Activated T-cell treated with anti-CD3 and anti-CD28 coated beads for 24 hours (primary cell): ENCODE results near the gene OVOL1.
A peak's percentile ranks its signal among the peaks of the same experiment; 100 is the strongest.

Experiments
- DNase-seq: peaks from one replicate; pipeline ENCODE4 v3.0.0-alpha.2; 2020; ENCODE audit warnings: low read depth

OVOL1 gene

DNA sequence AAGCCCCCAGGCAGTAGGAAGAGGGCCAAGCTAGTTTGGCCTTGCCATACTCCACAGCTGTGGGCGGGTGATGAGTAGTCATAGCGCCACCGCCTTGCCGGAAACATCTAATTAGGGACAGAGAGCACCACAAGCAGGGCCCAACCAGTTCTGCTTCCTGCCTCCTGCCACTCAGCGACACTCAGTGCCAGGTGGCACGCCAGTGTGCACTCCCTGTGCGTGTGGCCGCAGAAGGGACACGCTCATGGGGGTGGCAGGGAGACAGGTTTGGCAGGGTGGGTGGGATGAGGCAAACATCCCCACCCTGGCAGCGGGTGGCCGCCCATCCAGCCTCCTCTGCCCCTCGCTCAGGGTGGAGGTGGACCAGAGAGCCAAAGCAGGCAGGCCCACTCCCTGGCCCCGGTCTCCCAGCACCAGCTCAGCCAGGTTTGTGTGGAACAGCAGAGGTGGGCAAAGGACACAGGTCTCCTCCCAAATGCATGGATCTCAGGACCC is 4.9 kb downstream of the OVOL1 start:
- peak; percentile 30 for DNase-seq

DNA sequence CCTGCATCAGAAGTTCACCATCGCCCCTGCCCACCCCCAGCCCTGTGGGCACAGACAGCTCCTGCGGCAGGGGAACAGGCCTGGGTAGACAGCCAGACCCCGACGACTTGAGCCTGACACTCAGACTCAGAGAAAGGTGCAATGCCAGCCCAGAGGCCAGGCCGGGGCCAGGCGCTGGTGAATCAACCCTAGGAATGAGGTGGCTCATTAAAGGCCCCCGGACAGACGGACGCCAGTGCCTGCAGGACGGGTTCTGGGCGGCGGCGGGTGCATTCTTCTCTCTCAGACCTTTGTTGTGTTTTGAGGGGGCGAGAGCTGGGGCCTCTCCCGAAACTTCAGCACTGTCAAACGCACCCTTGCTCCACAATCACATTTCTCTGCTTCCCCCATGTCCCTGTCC is 5.6 kb downstream of the OVOL1 start:
- no peak for DNase-seq

DNA sequence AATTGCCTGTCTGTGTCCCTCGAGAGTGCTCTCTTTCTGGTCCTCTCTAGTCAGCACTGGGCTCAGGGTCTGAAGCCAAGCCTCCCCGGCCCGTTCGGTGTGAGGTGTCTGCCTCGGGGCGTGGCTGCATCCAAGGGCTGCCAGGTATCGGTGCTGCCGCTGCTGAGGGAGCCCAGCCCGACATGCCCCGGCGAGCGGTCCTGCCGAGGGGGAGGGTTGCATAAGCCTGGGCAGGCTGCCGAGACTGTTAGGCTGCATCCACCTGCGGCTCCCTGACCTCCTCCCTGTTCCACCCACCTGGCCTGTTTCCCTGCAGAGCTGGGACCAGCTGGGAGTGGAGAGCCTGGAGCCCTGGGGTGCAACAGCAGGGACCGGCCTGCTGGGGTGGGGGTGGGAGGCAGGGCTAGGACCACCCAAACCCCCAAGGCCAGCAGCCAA is 6.3 kb downstream of the OVOL1 start:
- no peak for DNase-seq

DNA sequence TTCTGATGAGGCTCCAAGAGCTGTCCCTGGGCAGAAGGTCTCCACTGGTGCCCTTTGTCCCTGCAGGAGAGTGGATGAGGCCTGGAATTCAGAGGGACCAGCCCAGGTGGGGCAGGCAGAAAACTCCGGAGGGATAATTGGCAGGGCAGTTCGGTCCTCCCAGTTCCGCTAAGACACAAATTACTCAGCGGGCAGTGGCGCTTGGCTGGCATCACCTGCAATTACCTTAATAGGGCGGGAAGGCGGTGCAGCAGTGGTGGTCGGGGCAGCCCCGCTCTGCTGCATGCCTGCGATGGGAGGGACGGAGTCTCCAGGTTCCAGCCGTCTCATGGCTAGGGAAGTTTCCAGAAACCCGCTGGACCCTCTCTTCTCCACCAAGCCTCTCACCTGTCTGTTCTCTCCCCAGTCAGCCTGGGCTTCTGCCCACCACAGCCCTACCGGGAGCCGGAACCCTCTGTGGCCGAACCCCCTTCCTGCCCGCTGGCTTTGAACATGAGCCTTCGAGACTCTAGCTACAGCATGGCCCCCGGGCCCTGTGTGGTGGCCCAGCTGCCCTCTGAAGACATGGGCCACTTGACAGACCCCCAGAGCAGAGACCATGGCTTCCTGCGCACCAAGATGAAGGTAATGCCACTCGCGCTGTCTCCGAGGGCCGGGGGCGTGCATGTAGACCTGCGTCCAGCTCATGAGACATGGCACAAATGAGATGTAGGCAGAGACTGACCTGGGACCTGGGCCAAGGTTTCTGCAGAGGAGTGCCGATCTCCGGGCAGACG is 7.0 kb downstream of the OVOL1 start:
- DNase-seq = no peak

DNA sequence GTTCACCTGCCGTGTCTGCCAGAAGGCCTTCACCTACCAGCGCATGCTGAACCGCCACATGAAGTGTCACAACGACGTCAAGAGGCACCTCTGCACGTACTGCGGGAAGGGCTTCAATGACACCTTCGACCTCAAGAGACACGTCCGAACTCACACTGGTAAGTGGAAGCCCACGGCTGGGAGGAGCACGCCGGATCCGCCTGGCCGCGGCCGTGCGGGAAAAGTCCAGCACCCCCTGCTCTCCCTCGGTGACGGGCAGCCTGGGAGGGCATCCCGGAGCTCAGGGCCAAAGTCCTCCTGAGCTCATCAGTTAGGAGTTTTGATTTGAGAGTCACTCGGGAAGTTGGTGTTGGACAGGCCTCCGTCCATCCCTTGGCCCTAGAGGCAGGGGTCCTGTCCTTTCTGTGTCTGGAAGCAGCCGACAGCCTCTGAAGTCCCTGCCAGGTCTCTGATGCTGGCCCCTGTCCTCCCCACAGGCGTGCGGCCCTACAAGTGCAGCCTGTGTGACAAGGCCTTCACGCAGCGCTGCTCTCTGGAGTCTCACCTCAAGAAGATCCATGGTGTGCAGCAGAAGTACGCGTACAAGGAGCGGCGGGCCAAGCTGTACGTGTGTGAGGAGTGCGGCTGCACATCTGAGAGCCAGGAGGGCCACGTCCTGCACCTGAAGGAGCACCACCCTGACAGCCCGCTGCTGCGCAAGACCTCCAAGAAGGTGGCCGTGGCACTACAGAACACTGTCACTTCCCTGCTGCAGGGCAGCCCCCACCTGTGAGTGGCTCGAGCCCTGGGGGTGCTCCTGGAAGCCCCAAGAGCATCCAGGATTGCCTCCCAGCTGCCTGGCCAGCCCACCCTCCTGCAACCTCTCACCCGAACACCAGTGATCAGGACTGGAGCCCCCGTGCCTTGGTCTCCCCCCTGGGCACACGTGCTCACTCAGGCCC is 8.0 kb downstream of the OVOL1 start:
- no peak for DNase-seq

DNA sequence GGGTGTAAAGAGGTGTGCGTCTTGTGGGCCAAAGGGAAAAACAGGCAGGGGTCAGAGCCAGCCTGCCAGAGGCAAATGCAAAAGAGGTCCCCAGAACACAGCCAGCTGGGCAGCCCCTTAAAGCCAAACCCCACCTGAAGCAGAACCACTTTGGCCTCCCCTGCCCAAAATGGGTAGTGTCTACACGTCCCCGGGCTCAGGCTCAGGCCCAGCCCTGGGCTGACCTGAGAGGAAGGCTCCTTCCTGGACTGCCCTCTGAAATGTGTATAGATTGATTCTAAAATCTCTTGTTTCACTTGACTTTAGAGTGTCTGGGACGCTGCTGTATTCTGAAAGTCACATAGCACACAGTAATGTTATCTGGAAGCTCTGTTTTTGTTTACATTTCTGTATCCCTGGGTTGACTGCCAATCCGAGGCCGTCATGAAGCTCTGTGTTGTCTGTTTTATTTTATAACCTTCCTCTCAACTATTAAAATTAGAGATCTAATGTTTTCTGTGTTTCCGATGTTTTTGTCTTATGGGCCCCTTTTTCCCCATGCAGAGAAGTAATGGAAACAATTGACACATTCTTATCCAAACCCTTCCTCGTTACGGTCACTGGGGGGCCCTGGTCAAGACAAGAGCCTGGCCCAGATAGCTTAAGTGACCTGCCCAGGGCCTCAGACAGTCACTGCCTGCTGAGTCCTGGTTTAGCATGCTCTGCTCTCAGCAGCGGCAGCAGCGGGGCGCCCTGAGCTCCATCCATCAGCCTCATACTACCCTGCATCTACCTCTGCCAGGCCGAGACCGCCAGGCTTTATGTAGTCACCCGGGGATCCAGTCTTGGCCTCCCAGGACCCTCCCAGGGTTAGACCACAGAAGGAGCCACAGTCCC is 10.1 kb downstream of the OVOL1 start:
- no peak for DNase-seq

DNA sequence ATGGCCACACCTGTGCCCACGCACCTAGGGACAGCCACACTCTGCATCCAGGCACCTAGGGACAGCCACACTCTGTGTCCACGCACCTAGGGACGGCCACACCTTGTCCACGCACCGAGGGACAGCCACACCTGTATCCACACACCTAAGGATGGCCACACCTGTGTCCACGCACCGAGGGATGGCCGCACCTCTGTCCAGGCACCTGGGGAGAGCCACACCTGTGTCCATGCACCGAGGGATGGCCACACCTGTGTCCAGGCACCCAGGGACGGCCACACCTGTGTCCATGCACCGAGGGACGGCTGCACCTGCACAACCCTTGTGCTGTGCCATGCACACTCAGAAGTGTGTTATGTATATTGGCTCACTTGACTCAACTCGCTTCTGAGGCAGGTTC is 10.8 kb downstream of the OVOL1 start:
- DNase-seq = no peak

DNA sequence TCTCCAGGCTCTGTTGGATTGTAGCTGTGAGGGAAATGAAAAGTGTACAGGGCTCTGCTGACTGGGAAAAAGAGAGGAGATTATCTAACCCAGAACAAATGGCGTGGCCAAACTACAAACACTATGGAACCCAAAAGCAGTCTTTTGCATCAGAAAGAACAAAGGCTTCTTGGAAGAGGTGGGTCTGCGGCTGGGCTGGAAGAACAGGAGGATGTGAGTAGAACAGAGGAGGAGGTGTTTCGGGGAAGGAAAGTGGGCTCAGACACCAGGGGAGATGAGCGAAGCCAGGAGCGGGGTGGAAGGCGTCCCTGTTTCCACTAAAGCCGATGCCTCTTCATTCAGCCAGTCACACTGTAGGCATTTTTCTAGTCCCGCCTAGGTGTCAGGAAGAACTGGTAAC is 12.0 kb downstream of the OVOL1 start:
- no peak for DNase-seq

DNA sequence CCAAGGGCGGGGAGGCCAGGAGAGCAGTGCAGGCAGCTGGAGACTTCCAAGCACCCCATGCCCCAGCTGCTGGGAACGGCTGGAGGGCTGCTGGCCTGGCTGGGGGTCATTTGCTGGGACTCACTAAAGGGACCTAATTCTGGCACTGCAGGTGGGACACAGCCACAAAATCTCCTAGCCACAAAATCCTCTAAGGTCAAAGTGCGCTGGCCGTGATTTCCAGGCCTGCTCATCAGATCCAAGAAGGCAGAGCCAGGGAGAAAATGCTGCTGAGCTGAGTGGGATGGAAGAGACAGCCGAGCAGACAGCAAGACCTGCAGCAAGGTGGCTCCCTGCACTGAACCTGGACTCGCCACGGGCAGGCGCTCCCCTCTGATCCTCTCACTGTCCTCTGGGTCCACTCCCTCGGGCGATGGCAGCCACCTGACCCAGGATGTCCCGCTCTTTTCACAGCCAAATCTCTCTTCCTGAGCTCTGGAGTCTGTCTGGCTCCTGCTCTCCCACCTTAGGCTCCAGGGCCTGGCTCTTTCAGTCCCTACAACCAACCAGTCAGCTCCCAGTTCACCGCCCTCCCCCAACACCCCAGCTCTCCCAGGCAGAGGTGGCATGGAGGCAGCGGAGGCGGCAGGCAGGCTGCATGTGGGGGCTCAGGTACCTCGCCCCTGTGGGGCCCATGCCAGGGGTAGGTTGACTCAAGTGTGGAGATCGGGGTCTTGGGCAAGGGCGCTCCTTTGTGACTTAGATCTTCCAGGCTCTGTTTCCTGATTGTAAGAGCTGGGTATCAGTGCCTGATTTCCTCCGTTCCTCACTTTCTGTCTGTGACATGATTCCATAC is 14.5 kb downstream of the OVOL1 start:
- DNase-seq = no peak

DNA sequence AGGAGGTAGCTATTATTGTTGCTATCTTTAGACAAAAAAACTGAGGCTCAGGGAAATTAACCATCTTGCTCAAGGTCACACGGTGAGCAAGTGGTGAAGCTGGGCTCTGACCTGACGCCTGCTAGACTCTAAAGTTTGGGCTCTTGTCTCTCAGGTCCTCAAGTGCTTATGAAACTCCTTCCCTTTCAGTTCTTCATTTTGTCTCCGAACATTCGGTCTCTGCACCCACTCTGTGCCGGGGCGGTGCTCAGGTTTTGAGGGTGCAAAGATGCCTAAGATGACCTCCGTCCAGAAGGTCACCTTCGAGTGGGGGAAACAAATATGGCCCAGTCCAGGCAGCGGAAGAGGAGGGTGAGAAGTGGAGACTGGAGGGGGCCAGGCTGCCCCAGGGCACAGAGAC is 16.0 kb downstream of the OVOL1 start:
- DNase-seq = no peak

DNA sequence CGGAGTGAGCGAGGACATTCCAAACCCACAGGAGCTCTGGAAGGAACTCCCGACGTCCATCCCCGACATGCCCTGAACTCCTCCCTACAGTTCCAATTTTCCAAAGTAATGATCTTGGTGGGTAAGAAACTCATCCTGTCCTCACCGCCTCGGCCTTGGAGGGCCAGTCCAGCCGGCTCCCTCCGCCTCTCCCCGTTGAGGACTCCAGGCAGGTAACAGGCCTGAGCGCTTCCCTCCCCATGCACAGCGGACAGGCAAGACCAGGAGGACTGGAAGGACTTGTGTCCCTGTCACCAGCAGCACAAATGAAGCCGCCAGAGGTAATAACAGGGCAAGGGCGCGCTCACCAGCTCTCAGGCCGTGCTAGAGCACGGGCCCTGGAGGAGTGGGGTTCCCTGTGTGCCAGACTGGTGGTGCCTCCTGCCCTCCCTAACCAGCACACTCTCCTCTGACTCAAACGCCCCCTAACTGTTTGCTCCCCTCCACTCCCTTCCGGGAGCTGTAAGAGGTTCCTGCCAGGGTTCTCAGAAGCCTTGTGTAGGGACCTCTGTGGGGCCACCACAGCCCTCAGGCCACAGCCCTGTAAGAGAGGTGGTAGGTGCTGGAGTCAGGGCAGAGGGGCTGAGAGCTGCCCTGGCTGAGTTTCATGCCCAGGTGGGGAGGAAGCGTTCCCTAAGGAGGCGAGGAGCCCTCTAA is 17.1 kb downstream of the OVOL1 start:
- no peak for DNase-seq

DNA sequence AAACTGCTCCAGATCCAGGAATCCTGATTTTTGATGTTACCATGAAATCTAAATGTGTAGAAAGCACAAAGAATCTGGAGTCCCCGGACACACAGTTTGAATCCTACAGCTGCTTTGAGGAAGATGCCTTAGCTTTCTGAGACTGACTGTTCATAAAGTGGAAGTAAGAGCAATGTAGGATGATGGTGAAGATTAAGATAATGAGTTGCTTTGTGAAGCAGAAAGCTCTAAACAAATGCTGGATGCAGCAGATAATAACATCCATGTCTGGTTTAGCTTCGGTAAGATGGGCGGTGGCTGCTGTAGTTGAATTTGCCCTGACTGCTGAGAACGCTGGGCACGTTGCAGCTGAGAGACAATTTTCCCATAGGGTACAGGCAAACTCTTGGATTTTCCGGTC is 20.1 kb downstream of the OVOL1 start:
- no peak for DNase-seq

DNA sequence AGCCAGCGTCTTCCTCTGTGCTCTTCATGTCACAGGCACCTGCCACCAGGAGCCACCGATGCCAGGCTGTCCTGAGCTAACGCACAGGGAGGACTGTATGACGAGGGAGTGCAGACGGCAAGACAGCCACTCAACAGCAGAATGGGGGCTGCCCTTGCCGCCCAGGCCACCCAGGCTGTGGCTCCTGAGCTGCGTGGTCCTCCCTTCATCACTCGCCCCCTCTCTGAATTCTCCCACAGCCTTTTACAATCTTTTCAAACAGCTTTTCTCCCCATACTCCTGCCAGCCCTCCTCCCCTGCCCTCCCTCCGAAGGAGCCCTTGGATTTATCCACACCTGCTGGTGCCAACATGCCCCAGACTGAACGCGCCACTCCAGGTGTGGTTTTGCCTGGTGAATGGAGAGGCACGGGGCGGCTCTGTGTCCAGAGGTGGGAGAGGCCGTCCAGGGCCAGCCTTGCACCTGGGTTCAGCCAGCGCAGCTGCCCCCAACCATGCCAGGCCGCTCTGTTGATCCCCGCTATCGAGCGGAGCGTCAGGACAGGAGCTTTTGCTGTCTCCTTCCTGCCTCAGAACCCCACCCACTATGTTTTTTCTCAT is 22.0 kb downstream of the OVOL1 start:
- DNase-seq = no peak

DNA sequence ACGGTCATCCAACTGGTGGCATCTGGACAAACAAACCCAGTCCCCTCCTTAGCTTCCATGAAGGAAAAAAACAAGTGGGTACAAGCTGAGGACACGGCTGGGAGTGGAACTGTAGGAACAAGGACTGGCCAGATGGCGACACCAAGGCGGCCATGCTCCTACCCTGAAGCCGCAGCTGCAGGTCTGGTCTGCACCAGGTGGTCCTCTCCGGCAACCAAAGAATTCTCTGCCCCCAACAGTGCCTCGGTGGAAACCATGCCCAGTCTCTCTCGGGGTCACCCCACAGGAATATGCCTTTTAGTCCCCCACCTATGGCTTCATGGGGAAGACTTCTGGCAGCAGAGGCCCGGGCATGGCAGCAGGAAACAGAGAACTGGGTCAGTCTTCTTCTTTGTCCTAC is 22.6 kb downstream of the OVOL1 start:
- no peak for DNase-seq

DNA sequence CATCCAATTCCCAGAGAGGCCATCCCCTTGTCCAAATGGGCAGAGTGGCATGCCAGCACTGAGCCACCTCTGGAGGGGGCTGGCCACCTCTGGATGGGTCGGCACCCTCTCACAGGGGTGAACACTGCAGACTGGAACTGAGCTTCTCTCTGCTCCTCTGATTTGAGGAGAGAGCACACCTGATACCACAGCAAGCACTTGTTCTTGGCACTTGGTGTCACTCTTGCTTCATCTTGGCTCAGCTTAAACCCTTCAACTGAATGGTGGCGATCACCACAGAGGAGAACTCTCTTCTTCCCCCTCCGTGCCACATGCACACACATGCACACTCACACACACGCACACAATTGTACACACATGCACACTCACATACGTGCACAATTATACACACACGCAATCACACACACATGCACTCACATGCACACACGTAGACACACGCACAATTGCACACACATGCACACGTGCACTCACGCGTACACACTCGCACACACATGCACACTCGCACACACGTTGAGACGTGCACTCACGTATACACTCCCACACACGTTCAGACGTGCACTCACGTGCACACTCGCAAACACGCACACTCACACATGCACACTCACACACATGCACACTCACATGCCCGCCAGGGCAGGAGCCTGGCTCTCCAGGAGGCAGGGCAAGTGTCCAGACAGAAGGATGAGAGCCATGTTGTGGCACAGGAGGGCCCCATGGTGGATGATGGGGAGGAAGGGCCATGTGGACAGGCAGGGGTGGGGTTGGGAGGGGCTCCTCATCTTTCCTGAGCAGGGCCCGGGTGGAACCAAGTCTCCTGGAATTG is 23.4 kb downstream of the OVOL1 start:
- DNase-seq = no peak

DNA sequence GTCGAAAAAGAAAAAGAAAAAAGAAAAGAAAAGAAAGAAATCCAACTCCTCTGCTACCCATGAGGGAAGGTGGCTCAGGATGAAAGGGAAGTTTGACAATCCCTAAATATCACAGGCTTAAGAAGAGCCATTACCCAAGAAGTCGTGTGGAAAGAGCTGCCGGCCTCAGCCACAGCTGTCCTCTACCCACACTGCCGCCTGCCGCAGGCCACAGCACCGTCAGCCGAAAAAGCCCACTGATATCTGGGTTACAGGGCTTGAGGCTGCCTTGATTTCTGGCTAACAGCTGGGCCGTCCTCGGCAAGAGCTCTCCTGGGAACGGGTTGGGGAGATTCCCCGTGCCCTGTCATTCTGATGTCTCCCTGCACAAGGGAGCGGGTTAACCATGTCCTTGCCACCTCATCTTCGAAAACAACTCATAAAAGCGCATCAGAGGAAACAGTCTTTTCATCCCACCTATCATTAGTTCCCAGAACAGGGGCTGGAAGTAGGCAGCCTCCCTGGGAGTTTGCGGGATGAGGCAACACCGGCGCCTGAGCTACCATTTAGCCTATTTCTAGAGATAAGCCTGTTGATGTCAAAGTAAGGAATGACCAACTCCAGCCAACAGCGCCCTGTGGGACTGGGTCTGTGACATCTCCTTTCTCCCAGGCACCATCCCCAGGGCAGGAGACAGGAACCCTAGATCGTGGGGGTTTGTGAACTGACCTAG is 25.1 kb downstream of the OVOL1 start:
- DNase-seq = no peak

DNA sequence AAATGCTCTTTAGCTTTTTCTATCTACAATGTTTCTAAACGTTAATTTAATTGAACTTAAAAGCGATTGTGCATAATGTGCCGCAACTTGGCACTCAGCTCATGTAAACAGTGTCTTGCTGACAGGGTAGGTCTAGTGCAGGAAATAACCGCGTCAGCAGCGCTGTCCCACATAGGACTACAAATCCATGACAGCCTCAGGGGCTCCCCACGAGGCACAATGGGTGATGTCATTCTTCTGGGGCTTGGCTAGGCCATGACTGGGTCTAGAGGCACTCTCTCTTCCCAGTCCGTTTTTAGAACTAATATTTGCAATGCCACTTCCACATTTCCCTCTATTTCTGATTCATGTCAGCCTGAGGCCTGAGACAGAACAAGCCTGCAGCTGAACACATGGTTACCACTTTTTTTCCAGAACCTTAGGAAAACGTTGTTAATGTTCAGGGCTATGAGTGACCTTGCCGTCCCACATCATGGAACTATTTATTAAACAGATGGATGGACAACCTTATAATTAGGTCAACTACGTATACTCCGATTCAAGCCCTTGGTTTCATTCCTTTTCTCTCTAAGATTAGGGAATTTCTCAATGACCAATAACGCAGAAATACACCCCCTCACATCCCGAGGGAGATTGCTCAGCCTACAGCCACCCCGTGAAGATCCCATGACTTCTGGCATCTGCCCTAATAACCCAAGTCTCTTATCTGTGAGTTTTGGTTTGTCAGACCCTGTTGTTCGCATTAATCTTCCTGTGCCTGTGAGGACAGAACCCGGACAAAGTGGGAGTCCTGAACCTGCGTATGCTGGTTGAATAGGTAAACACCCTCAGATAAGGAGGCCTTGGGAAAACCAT is 27.5 kb downstream of the OVOL1 start:
- no peak for DNase-seq
